B cell (primary cell): ENCODE results near the gene DIS3L2. TPM values are rescaled to one million over a fixed set of nuclear protein-coding genes. Genes with fewer than 3 reads are reported as not detected.

Experiments
- ATAC-seq: fragments of 200-7000 bp; cut with Tn5 transposase; one replicate; pipeline ENCODE4 v1.10.0; 2021; ENCODE audit warnings: low read depth, mild to moderate bottlenecking, moderate number of reproducible peaks, moderate library complexity
- CTCF ChIA-PET: fragments of 350-600 bp; sonication (Branson Sonifier 250); formaldehyde crosslinking; loops from one replicate; lab custom pipeline; 2021; ENCODE audit warnings: antibody characterized with exemption, inconsistent platforms; lab: Charles Lee
- POLR2A ChIA-PET: fragments of 350-600 bp; sonication (Branson Sonifier 250); formaldehyde crosslinking; loops from one replicate; lab custom pipeline; 2021; ENCODE audit warnings: antibody characterized with exemption; lab: Charles Lee
- DNase-seq: peaks from one replicate; pipeline ENCODE4 v3.0.0; 2013
- H2AFZ ChIP-seq: 2 replicates; pipeline ENCODE4 v1.6.1; 2012; ENCODE audit warnings: mild to moderate bottlenecking, low read depth, low read length; ENCODE audit not compliant: insufficient read depth, poor library complexity, severe bottlenecking
- H3K27ac ChIP-seq, 2 donors: 1 replicate in 1 of 2; 2 replicates in 1 of 2; pipeline ENCODE4 v1.5.1; 2012 to 2013; ENCODE audit warnings: low read length in 2 of 2, mild to moderate bottlenecking in 2 of 2, moderate library complexity in 1 of 2
- H3K27me3 ChIP-seq, 4 experiments: fragments of 200-600 bp in 1 of 4; sonication (generic) in 1 of 4; replicated peaks in 1 of 4; 1 replicate in 2 of 4; 2 replicates in 2 of 4; pipeline versions ENCODE4 v1.6.1 to v1.7.0; 2013 to 2016; ENCODE audit warnings: low read length in 3 of 4, mild to moderate bottlenecking in 2 of 4, mixed read lengths in 1 of 4, moderate library complexity in 1 of 4; ENCODE audit not compliant: insufficient read depth in 4 of 4, control insufficient read depth in 3 of 4; ENCODE audit errors: control extremely low read depth in 1 of 4
- H3K36me3 ChIP-seq, 2 experiments: replicated peaks in 1 of 2; 1 replicate in 1 of 2; 2 replicates in 1 of 2; pipeline versions ENCODE4 v1.6.1 to v1.7.1; 2013; ENCODE audit warnings: low read length in 1 of 2; ENCODE audit not compliant: insufficient read depth in 2 of 2, control insufficient read depth in 1 of 2; ENCODE audit errors: control extremely low read depth in 1 of 2, extremely low read depth in 1 of 2
- H3K4me1 ChIP-seq, 2 donors: fragments of 200-600 bp in 1 of 2; sonication (generic) in 1 of 2; 1 replicate in 1 of 2; 2 replicates in 1 of 2; pipeline versions ENCODE4 v1.5.1 to v1.6.1; 2013 to 2017; ENCODE audit warnings: low read length in 2 of 2; ENCODE audit not compliant: control insufficient read depth in 2 of 2, insufficient read depth in 2 of 2
- H3K4me2 ChIP-seq: replicated peaks from 2 replicates; pipeline ENCODE3; 2012; ENCODE audit warnings: mild to moderate bottlenecking, low read depth, low read length; ENCODE audit not compliant: poor library complexity, severe bottlenecking
- H3K4me3 ChIP-seq, 5 experiments: fragments of 200-600 bp in 1 of 5; sonication (generic) in 1 of 5; 1 replicate in 3 of 5; 2 replicates in 2 of 5; pipeline versions ENCODE4 v1.5.1 to v1.7.0; 2011 to 2016; ENCODE audit warnings: low read length in 4 of 5, mild to moderate bottlenecking in 4 of 5, low read depth in 2 of 5, control low read depth in 1 of 5, moderate library complexity in 1 of 5; ENCODE audit not compliant: insufficient read depth in 1 of 5; ENCODE audit errors: control extremely low read depth in 1 of 5, extremely low read depth in 1 of 5
- H3K79me2 ChIP-seq: fragments of 200-600 bp; sonication (generic); one replicate; pipeline ENCODE4 v1.6.0; 2016; ENCODE audit warnings: low read length; ENCODE audit not compliant: control insufficient read depth, insufficient read depth
- H3K9ac ChIP-seq: fragments of 200-600 bp; sonication (generic); 2 replicates; pipeline ENCODE4 v1.6.1; 2017; ENCODE audit warnings: mild to moderate bottlenecking, low read length, moderate library complexity
- H3K9me3 ChIP-seq, 3 donors: one replicate each; pipeline versions ENCODE4 v1.6.1 to v1.7.1; 2013; ENCODE audit warnings: low read length in 2 of 3; ENCODE audit not compliant: control insufficient read depth in 2 of 3, insufficient read depth in 1 of 3; ENCODE audit errors: control extremely low read depth in 1 of 3
- H4K20me1 ChIP-seq: 2 replicates; pipeline ENCODE4 v1.6.0; 2012; ENCODE audit warnings: mild to moderate bottlenecking, low read length; ENCODE audit not compliant: insufficient read depth, control insufficient read depth, poor library complexity, severe bottlenecking
- H3K27ac Mint-ChIP-seq: one replicate; pipeline ENCODE4 v1.8.0; 2021; ENCODE audit warnings: mixed read lengths
- H3K27me3 Mint-ChIP-seq: one replicate; pipeline ENCODE4 v1.8.0; 2021; ENCODE audit warnings: mixed read lengths
- H3K4me1 Mint-ChIP-seq: one replicate; pipeline ENCODE4 v1.8.0; 2021; ENCODE audit warnings: mixed read lengths
- H3K4me3 Mint-ChIP-seq: one replicate; pipeline ENCODE4 v1.8.0; 2021; ENCODE audit warnings: mixed read lengths
- H3K9me3 Mint-ChIP-seq: one replicate; pipeline ENCODE4 v1.8.0; 2022; ENCODE audit warnings: mixed read lengths; ENCODE audit not compliant: insufficient read depth
- EZH2 ChIP-seq: IDR thresholded peaks from 2 replicates; pipeline ENCODE4 v1.6.1; 2012; ENCODE audit warnings: borderline replicate concordance, low read depth, mild to moderate bottlenecking, moderate library complexity, low read length; ENCODE audit not compliant: insufficient read depth, poor library complexity, severe bottlenecking
- WGBS: methylation state at CpG from one replicate; pipeline ENCODE4 v1.1.5; 2013; ENCODE audit warnings: missing lambda C conversion rate; ENCODE audit not compliant: insufficient coverage; 5-methylcytosine and 5-hydroxymethylcytosine counted together
- intact Hi-C: fragments of 100-400 bp; cut with micrococcal nuclease; formaldehyde crosslinking; loops from one replicate; pipeline ENCODE4 v1.10.0; 2022
- polyA plus RNA-seq: library from polyadenylated mRNA; depleted of rRNA; stranded (reverse); fragments of >200 nt; gene quantifications from 2 replicates; pipeline ENCODE4 v1.2.3, GENCODE V29; 2012
- total RNA-seq, 2 donors: library from RNA; stranded (reverse); fragments of 120-200 nt in 1 of 2; gene quantifications; 1 replicate in 1 of 2; 2 replicates in 1 of 2; pipeline versions ENCODE4 v1.2.3 to v1.2.4, GENCODE V29; 2013 to 2022
- TF ChIP-seq, protein P1 (sequence below): fragments of 200-600 bp; IDR thresholded peaks from one replicate; pipeline ENCODE4 v1.8.0; 2022; ENCODE audit warnings: antibody characterized with exemption, mild to moderate bottlenecking

DIS3L2 gene
- total and polyA plus RNA-seq, 2 donors (not counting 1 experiment from before 2014, with no cell fraction given), result 34.5 to 70.1 TPM

DNA sequence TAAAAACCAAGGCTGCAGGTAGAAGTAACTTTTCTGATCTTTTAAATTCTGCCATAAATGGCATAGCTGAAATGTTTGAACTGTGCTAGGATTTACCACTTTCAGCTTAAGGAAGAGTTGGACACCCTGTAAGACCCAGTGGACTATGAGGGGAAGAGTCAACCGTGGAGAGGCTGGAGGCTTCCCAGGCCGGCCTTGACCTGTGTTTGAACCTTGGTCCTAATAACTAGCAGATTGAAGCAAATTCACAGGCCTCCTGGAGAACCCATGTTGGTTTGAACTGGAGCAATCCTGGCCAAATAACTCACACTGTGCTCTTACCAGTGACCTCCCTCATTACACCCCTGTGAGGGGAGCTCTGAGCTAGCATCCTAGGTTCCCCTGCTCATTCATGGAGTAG is 329.8 kb downstream of the DIS3L2 start:
- intact Hi-C loops, result no loop called here
- Histone ChIP-seq H3K4me3 (no peak overlapping the region), H3K36me3 (peaks cover 0 to 16% of the 10 kb centered on the region in 2 experiments), H3K4me2 (no peak overlapping the region), H3K9me3 (no peaks in the 10 kb centered on the region), H4K20me1 (no peaks in the 10 kb centered on the region), H2AFZ (no peak overlapping the region), H3K79me2 (no peaks in the 10 kb centered on the region), H3K27ac (no peak overlapping the region), H3K4me1 (peaks cover 0 to 5% of the 10 kb centered on the region in 2 donors), H3K27me3 (no peaks in the 10 kb centered on the region), H3K9ac (no peak overlapping the region)
- ATAC-seq (no peak), DNase-seq (no peak)
- POLR2A ChIA-PET, result no interaction called here
- Mint-ChIP-seq H3K4me3 (no peak overlapping the region), H3K9me3 (no peaks in the 10 kb centered on the region), H3K4me1 (peaks cover 10% of the 10 kb centered on the region), H3K27ac (no peak overlapping the region), H3K27me3 (no peaks in the 10 kb centered on the region)
- TF ChIP-seq, protein P1, sequence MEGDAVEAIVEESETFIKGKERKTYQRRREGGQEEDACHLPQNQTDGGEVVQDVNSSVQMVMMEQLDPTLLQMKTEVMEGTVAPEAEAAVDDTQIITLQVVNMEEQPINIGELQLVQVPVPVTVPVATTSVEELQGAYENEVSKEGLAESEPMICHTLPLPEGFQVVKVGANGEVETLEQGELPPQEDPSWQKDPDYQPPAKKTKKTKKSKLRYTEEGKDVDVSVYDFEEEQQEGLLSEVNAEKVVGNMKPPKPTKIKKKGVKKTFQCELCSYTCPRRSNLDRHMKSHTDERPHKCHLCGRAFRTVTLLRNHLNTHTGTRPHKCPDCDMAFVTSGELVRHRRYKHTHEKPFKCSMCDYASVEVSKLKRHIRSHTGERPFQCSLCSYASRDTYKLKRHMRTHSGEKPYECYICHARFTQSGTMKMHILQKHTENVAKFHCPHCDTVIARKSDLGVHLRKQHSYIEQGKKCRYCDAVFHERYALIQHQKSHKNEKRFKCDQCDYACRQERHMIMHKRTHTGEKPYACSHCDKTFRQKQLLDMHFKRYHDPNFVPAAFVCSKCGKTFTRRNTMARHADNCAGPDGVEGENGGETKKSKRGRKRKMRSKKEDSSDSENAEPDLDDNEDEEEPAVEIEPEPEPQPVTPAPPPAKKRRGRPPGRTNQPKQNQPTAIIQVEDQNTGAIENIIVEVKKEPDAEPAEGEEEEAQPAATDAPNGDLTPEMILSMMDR, result no peak
- TF ChIP-seq EZH2, result no peak
- CTCF ChIA-PET, result interaction anchor here (1.3 kb wide), 1 partner anchor 24 kb away, joined by 3 read pairs; no protein-coding TSS in a partner anchor
- WGBS, result 100% methylated on average over 2 of the region's 2 CpGs

DNA sequence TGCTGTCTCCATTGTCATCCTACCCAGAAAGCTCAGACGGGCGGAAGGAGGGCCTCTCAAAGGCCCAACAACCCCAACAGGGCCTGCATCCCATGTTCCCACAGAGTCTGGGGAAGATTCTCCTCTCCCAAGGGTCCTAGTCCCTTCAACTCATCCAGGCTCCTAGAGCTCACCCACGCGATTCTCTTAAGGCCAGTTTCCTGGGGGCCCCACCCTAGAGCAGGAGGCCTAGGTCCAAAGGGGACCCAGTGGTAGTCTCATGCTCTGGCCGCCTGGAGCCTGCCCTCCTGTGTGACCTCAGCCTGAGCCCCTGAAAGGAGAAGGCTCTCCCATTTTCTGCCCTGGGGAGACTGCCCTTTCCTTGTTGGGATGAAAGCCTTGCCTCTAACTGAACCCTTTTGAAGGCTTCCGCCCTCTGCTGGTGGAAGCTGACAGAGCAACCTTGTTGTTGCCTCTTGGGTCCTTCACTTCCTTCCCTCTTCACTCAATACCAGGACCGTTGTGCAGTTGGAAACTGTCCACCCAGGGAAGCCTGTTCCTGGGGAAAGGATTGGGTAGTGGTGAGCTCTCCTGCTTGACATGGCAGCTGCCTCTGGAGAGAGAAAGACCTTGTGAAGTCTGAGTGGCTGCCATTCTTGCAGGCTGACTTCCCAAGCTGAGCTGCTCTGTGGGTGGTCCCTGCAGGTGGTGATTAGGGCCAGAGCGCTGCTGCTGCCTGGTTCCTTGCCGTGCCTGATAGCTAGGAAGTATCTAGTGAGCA is 331.1 kb downstream of the DIS3L2 start:
- H3K27me3 Mint-ChIP-seq, result no peaks in the 10 kb centered on the region
- H3K4me1 Mint-ChIP-seq, result peaks cover 10% of the 10 kb centered on the region
- H3K79me2 ChIP-seq, result no peaks in the 10 kb centered on the region
- no peak overlapping the region for H3K4me2 ChIP-seq
- 78% methylated on average over 5 of the region's 9 CpGs for WGBS
- ChIA-PET CTCF (interaction anchor here (0.5 to 1.7 kb wide), 12 partner anchors 9 to 919 kb away, joined by 3 to 6 read pairs (median 3); no protein-coding TSS in a partner anchor), POLR2A (no interaction called here)
- DNase-seq (peak; percentile 50), ATAC-seq (peak; percentile 43)
- H4K20me1 ChIP-seq, result no peaks in the 10 kb centered on the region
- peaks cover 0 to 5% of the 10 kb centered on the region in 2 donors for H3K4me1 ChIP-seq
- H3K9ac ChIP-seq, result no peak overlapping the region
- no peak overlapping the region for H2AFZ ChIP-seq
- no peak for TF ChIP-seq EZH2
- TF ChIP-seq, protein P1, result peak; percentile 69
- H3K36me3 ChIP-seq, result peaks cover 0 to 16% of the 10 kb centered on the region in 2 experiments
- no peak overlapping the region for H3K4me3 ChIP-seq
- no peak overlapping the region for H3K27ac Mint-ChIP-seq
- no peak overlapping the region for H3K27ac ChIP-seq
- H3K9me3 Mint-ChIP-seq, result no peaks in the 10 kb centered on the region
- no peak overlapping the region for H3K4me3 Mint-ChIP-seq
- H3K27me3 ChIP-seq, result no peaks in the 10 kb centered on the region
- H3K9me3 ChIP-seq, result no peaks in the 10 kb centered on the region
- intact Hi-C loops, result no loop called here
